Nephron progenitor cell (in vitro differentiated cells): Measurements from ENCODE around the gene LCLAT1.
A peak's percentile ranks its signal among the peaks of the same experiment; 100 is the strongest.
"Not testable (repeated sequence)": the region's sequence is repeated elsewhere in the genome, so short reads cannot be mapped to it uniquely, and the experiment has no call there.

Source experiments
- DNase-seq: peaks from one replicate; pipeline ENCODE4 v3.0.0; 2021
- H3K27ac Mint-ChIP-seq: 2 replicates; pipeline ENCODE4 v1.8.0; 2021; ENCODE audit warnings: mild to moderate bottlenecking, moderate library complexity, mixed read lengths
- H3K27me3 Mint-ChIP-seq: 2 replicates; pipeline ENCODE4 v1.8.0; 2021; ENCODE audit warnings: mild to moderate bottlenecking, low read depth, mixed read lengths; ENCODE audit not compliant: poor library complexity
- H3K36me3 Mint-ChIP-seq: 2 replicates; pipeline ENCODE4 v1.8.0; 2021; ENCODE audit warnings: low read depth, mixed read lengths
- H3K4me1 Mint-ChIP-seq: 2 replicates; pipeline ENCODE4 v1.8.0; 2021; ENCODE audit warnings: mixed read lengths
- H3K4me3 Mint-ChIP-seq: 2 replicates; pipeline ENCODE4 v1.8.0; 2021; ENCODE audit warnings: mild to moderate bottlenecking, moderate library complexity, mixed read lengths
- H3K9me3 Mint-ChIP-seq: 2 replicates; pipeline ENCODE4 v1.8.0; 2021; ENCODE audit warnings: mild to moderate bottlenecking, moderate library complexity, mixed read lengths
- CTCF ChIP-seq: fragments of 200-600 bp; sonication (generic); IDR thresholded peaks from 2 replicates; pipeline ENCODE4 v1.5.0; 2021; ENCODE audit warnings: antibody characterized with exemption

Gene LCLAT1

GRCh38 chr2:30491225-30491624 is 44.2 kb downstream of the LCLAT1 start:
- H3K9me3 Mint-ChIP-seq: peaks cover 8% of the 10 kb centered on the region
- H3K36me3 Mint-ChIP-seq: peaks cover 17% of the 10 kb centered on the region
- DNase-seq: no peak
- H3K27me3 Mint-ChIP-seq: no peaks in the 10 kb centered on the region
- no peak overlapping the region for H3K4me3 Mint-ChIP-seq
- no peak for TF ChIP-seq CTCF
- H3K27ac Mint-ChIP-seq: no peak overlapping the region
- peaks cover 20% of the 10 kb centered on the region for H3K4me1 Mint-ChIP-seq

GRCh38 chr2:30492185-30492584 is 45.1 kb downstream of the LCLAT1 start:
- Mint-ChIP-seq H3K27ac (peak overlapping the region; percentile 12), H3K36me3 (peaks cover 26% of the 10 kb centered on the region), H3K4me1 (peaks cover 16% of the 10 kb centered on the region), H3K9me3 (peaks cover 16% of the 10 kb centered on the region), H3K27me3 (no peaks in the 10 kb centered on the region), H3K4me3 (no peak overlapping the region)
- no peak for TF ChIP-seq CTCF
- no peak for DNase-seq

GRCh38 chr2:30492619-30493018 is 45.6 kb downstream of the LCLAT1 start:
- TF ChIP-seq CTCF: no peak
- peaks cover 12% of the 10 kb centered on the region for H3K4me1 Mint-ChIP-seq
- no peaks in the 10 kb centered on the region for H3K27me3 Mint-ChIP-seq
- peaks cover 18% of the 10 kb centered on the region for H3K9me3 Mint-ChIP-seq
- peak overlapping the region; percentile 32 for H3K27ac Mint-ChIP-seq
- DNase-seq: no peak
- peaks cover 30% of the 10 kb centered on the region for H3K36me3 Mint-ChIP-seq
- no peak overlapping the region for H3K4me3 Mint-ChIP-seq

- DNase-seq: no peak
- Mint-ChIP-seq H3K27ac (no peak overlapping the region), H3K36me3 (peaks cover 38% of the 10 kb centered on the region), H3K4me1 (peaks cover 10% of the 10 kb centered on the region), H3K9me3 (peaks cover 27% of the 10 kb centered on the region), H3K27me3 (no peaks in the 10 kb centered on the region), H3K4me3 (no peak overlapping the region)
- TF ChIP-seq CTCF: no peak
These were observed 46.4 kb downstream of the LCLAT1 start for GRCh38 chr2:30493440-30493839.

GRCh38 chr2:30495896-30496295 is 48.9 kb downstream of the LCLAT1 start:
- peaks cover 48% of the 10 kb centered on the region for H3K9me3 Mint-ChIP-seq

GRCh38 chr2:30499681-30500080 is 52.6 kb downstream of the LCLAT1 start:
- no peak for TF ChIP-seq CTCF
- peaks cover 13% of the 10 kb centered on the region for H3K4me1 Mint-ChIP-seq
- H3K27me3 Mint-ChIP-seq: no peaks in the 10 kb centered on the region
- H3K9me3 Mint-ChIP-seq: peaks cover 66% of the 10 kb centered on the region
- H3K27ac Mint-ChIP-seq: no peak overlapping the region
- DNase-seq: no peak
- no peak overlapping the region for H3K4me3 Mint-ChIP-seq
- H3K36me3 Mint-ChIP-seq: peaks cover 66% of the 10 kb centered on the region

More at GRCh38 chr2:30495896-30496295, 48.9 kb downstream of the LCLAT1 start:
- not testable (repeated sequence) for H3K4me3 Mint-ChIP-seq, H3K27me3 Mint-ChIP-seq, DNase-seq, H3K27ac Mint-ChIP-seq, H3K4me1 Mint-ChIP-seq
- H3K36me3 Mint-ChIP-seq: peaks cover 46% of the 10 kb centered on the region
